GM12878 (cell line): ENCODE results near the gene STEAP1B. TPM values are rescaled to one million over a fixed set of nuclear protein-coding genes. Genes with fewer than 3 reads are reported as not detected.

Source experiments
- ATAC-seq: fragments of 200-7000 bp; cut with Tn5 transposase; 3 replicates; pipeline ENCODE4 v1.9.1; 2020; ENCODE audit warnings: mild to moderate bottlenecking, moderate library complexity
- BruUV-seq: library from RNA; stranded (reverse); fragments of 400-500 nt; replicated peaks from 2 replicates; lab custom pipeline; 2021; lab: Mats Ljungman, UMichigan
- CTCF ChIA-PET: fragments of 300-600 bp; sonication (Branson Sonifier 250); formaldehyde crosslinking; extraction: SDS; loops from one replicate; lab custom pipeline; 2021; ENCODE audit warnings: inconsistent platforms; lab: Yijun Ruan, JAX
- POLR2A ChIA-PET: fragments of 350-600 bp; formaldehyde crosslinking; extraction: SDS; loops from one replicate; lab custom pipeline; 2021; ENCODE audit warnings: inconsistent platforms; lab: Charles Lee
- RAD21 ChIA-PET: fragments of 300-600 bp; sonication (Branson Sonifier 250); formaldehyde crosslinking; loops from one replicate; lab custom pipeline; 2023; ENCODE audit warnings: antibody characterized with exemption; ENCODE audit not compliant: unreplicated experiment; lab: Charles Lee
- SMC1A ChIA-PET: fragments of 300-600 bp; sonication (Branson Sonifier 250); formaldehyde crosslinking; loops from one replicate; lab custom pipeline; 2023; ENCODE audit not compliant: unreplicated experiment, uncharacterized antibody; lab: Charles Lee
- DNase-seq: peaks from one replicate; pipeline ENCODE4 v3.0.0-alpha.2; 2011; ENCODE audit warnings: low read depth, low spot score
- FAIRE-seq: peaks from 3 replicates; lab custom pipeline; 2011; peaks lifted over from hg19 to GRCh38; lab: Jason Lieb, UNC
- H2AFZ ChIP-seq: 2 replicates; pipeline ENCODE4 v1.6.0; 2011; ENCODE audit warnings: low read depth, low read length, control low read depth; ENCODE audit not compliant: control insufficient read depth
- H3K27ac ChIP-seq: 2 replicates; pipeline ENCODE4 v1.5.1; 2011; ENCODE audit warnings: control low read depth; ENCODE audit not compliant: control insufficient read depth, insufficient read depth
- H3K27me3 ChIP-seq, 2 experiments: replicated peaks in 1 of 2; 2 replicates each; pipeline versions ENCODE4 v1.6.0 to v1.6.1; 2011; ENCODE audit warnings: low read length in 1 of 2; ENCODE audit not compliant: control insufficient read depth in 2 of 2, insufficient read depth in 2 of 2
- H3K36me3 ChIP-seq, 2 experiments: 2 replicates each; pipeline ENCODE4 v1.5.1; 2011; ENCODE audit warnings: low read length in 1 of 2; ENCODE audit not compliant: control insufficient read depth in 2 of 2, insufficient read depth in 2 of 2
- H3K4me1 ChIP-seq: 2 replicates; pipeline ENCODE4 v1.6.1; 2011; ENCODE audit warnings: mild to moderate bottlenecking, low read length, moderate library complexity, mixed read lengths; ENCODE audit not compliant: control insufficient read depth, insufficient read depth
- H3K4me2 ChIP-seq: 2 replicates; pipeline ENCODE4 v1.6.0; 2011; ENCODE audit warnings: control low read depth; ENCODE audit not compliant: control insufficient read depth, insufficient read depth
- H3K4me3 ChIP-seq: fragments of 200-600 bp; sonication (generic); 2 replicates; pipeline ENCODE4 v1.5.1; 2016
- H3K79me2 ChIP-seq: 2 replicates; pipeline ENCODE4 v1.6.0; 2011; ENCODE audit warnings: low read length; ENCODE audit not compliant: control insufficient read depth, insufficient read depth
- H3K9ac ChIP-seq: 2 replicates; pipeline ENCODE4 v1.8.0; 2011; ENCODE audit warnings: low read length, control low read depth, mixed read lengths; ENCODE audit not compliant: control insufficient read depth, insufficient read depth
- H3K9me3 ChIP-seq: replicated peaks from 3 replicates; pipeline ENCODE4 v1.5.1; 2011; ENCODE audit warnings: mild to moderate bottlenecking, low read length; ENCODE audit not compliant: control insufficient read depth, insufficient read depth
- H4K20me1 ChIP-seq: 2 replicates; pipeline ENCODE4 v1.6.0; 2011; ENCODE audit not compliant: control insufficient read depth, insufficient read depth
- ATF2 ChIP-seq: IDR thresholded peaks from 2 replicates; pipeline ENCODE4 v1.6.1; 2012; ENCODE audit warnings: low read length, inconsistent platforms
- BCL11A ChIP-seq: IDR thresholded peaks from 2 replicates; pipeline ENCODE4 v1.6.1; 2011; ENCODE audit warnings: low read depth, low read length
- CBX5 ChIP-seq: sonication (generic); IDR thresholded peaks from 2 replicates; pipeline ENCODE4 v1.6.1; 2016; ENCODE audit warnings: low read depth, moderate library complexity, mild to moderate bottlenecking, inconsistent platforms
- CHD2 ChIP-seq: IDR thresholded peaks from 2 replicates; pipeline ENCODE4 v1.6.1; 2011; ENCODE audit warnings: low read depth, low read length, improper control_type of control experiment, borderline replicate concordance
- CTCF ChIP-seq, 3 experiments: IDR thresholded peaks in 2 of 3; conservative IDR thresholded peaks in 1 of 3; 2 replicates each; pipeline ENCODE4 v1.5.1; 2011; ENCODE audit warnings: low read depth in 3 of 3, low read length in 3 of 3, mild to moderate bottlenecking in 3 of 3, control low read depth in 2 of 3, moderate library complexity in 2 of 3, inconsistent platforms in 1 of 3, mixed read lengths in 1 of 3; ENCODE audit not compliant: control insufficient read depth in 2 of 3, insufficient read depth in 1 of 3; ENCODE audit errors: extremely low read depth in 1 of 3
- FOXK2 ChIP-seq: fragments of 450-650 bp; IDR thresholded peaks from 2 replicates; pipeline ENCODE4 v1.6.1; 2017; ENCODE audit warnings: mild to moderate bottlenecking, moderate library complexity
- HDAC6 ChIP-seq: fragments of 200-600 bp; sonication (generic); IDR thresholded peaks from one replicate; pipeline ENCODE4 v1.8.0; 2017; ENCODE audit warnings: antibody characterized with exemption; ENCODE audit not compliant: unreplicated experiment
- MEF2B ChIP-seq: fragments of 450-650 bp; IDR thresholded peaks from 2 replicates; pipeline ENCODE4 v1.6.1; 2018; ENCODE audit warnings: mild to moderate bottlenecking, moderate library complexity; ENCODE audit not compliant: partially characterized antibody, poor library complexity, severe bottlenecking
- NR2C2 ChIP-seq: IDR thresholded peaks from 2 replicates; pipeline ENCODE4 v1.6.1; 2011; ENCODE audit warnings: borderline replicate concordance, low read depth; ENCODE audit not compliant: control insufficient read depth, insufficient read length
- SMAD1 ChIP-seq: fragments of 450-650 bp; IDR thresholded peaks from 2 replicates; pipeline ENCODE4 v1.6.1; 2018; ENCODE audit warnings: mild to moderate bottlenecking, low read depth; ENCODE audit not compliant: partially characterized antibody
- WGBS: methylation state at CpG from one replicate; pipeline ENCODE4 v1.1.6; 2016; ENCODE audit warnings: low lambda C conversion rate; ENCODE audit not compliant: insufficient replicate concordance, insufficient coverage; ENCODE audit errors: missing lambda C conversion rate; 5-methylcytosine and 5-hydroxymethylcytosine counted together
- in situ Hi-C: fragments of 300-500 bp; cut with MboI; formaldehyde crosslinking; loops from 9 replicates; pipeline ENCODE4 v1.14.3; 2018; ENCODE audit warnings: mixed read lengths
- intact Hi-C: fragments of 100-400 bp; cut with micrococcal nuclease; formaldehyde crosslinking; loops from one replicate; pipeline ENCODE4 v1.14.2; 2022; ENCODE audit not compliant: unreplicated experiment
- polyA plus RNA-seq, 11 experiments: library from polyadenylated mRNA; depleted of rRNA in 4 of 11; unstranded in 6 of 11; stranded (reverse) in 5 of 11; fragments of >200 nt; fragmentation: Nextera tagmentation in 4 of 11; fragmentation: Illumina TruSeq in 1 of 11; extraction: Ambion mirVana in 4 of 11; extraction: Trizol in 1 of 11; gene quantifications; 1 replicate in 1 of 11; 2 replicates in 10 of 11; pipeline versions ENCODE4 v1.2.1 to v1.2.3, GENCODE V29; 2011 to 2016; ENCODE audit warnings: inconsistent platforms in 2 of 11, missing spikeins in 2 of 11, low read depth in 1 of 11
- total RNA-seq, 4 experiments: library from RNA; depleted of rRNA in 3 of 4; stranded (reverse); fragments of >200 nt in 3 of 4; fragmentation: Illumina TruSeq in 1 of 4; extraction: Trizol in 1 of 4; gene quantifications; 2 replicates each; pipeline versions ENCODE4 v1.2.1 to v1.2.3, GENCODE V29; 2013 to 2021
- TF ChIP-seq, protein P1 (sequence below): IDR thresholded peaks from 2 replicates; pipeline ENCODE4 v1.6.1; 2011; ENCODE audit warnings: low read depth, low read length, improper control_type of control experiment, borderline replicate concordance
- TF ChIP-seq, protein P2 (sequence below): IDR thresholded peaks from 2 replicates; pipeline ENCODE4 v1.6.1; 2012; ENCODE audit warnings: mild to moderate bottlenecking, low read depth, low read length
- TF ChIP-seq, protein P3 (sequence below): IDR thresholded peaks from 2 replicates; pipeline ENCODE4 v1.6.1; 2011; ENCODE audit warnings: mild to moderate bottlenecking, low read depth, low read length, moderate library complexity; ENCODE audit not compliant: insufficient replicate concordance

STEAP1B gene
- total and polyA plus RNA-seq, 10 of the 15 experiments (the other 5 are each of a cell fraction or from before 2014, with no cell fraction given) = 0.14 TPM; not detected in 9

GRCh38 chr7:22474645-22475044 lies 25.3 kb downstream of the STEAP1B start (continued):
- TF ChIP-seq, protein P1, sequence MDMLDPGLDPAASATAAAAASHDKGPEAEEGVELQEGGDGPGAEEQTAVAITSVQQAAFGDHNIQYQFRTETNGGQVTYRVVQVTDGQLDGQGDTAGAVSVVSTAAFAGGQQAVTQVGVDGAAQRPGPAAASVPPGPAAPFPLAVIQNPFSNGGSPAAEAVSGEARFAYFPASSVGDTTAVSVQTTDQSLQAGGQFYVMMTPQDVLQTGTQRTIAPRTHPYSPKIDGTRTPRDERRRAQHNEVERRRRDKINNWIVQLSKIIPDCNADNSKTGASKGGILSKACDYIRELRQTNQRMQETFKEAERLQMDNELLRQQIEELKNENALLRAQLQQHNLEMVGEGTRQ = no peak
- no peak for TF ChIP-seq MEF2B

DNA sequence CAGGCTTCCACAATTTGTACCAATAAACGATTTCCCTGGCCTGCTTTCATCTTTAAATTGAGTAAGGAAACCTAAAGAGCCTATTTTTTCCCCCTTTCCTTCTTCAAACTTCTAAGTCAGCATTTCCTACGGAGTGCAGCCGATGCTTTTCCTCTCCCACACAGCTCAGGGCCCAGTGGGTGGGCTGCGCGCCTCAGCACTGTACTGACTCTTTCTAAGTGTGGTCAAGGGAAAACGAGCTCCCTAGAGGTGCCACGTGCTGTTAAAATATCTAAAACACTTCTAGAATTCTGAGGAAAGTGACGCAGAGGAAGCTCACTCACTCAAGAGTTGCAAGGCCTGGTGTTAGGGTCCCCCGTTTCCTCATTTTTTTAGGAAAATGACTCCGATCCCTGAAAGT lies 29.0 kb downstream of the STEAP1B start:
- FAIRE-seq (no peak), DNase-seq (no peak), ATAC-seq (no peak)
- no peaks in the 10 kb centered on the region; the same call in 2 of the 3 replicates for H3K9me3 ChIP-seq
- no peaks in the 10 kb centered on the region for H3K4me1 ChIP-seq
- no peaks in the 10 kb centered on the region for H3K79me2 ChIP-seq
- BruUV-seq = no TSS peak
- WGBS = 52% methylated on average over 10 of the region's 10 CpGs
- RAD21 ChIA-PET = no interaction called here
- no peak overlapping the region for H3K4me2 ChIP-seq
- H3K9ac ChIP-seq = no peak overlapping the region
- no peak overlapping the region for H3K4me3 ChIP-seq
- CTCF ChIA-PET = interaction anchor here (0.5 kb wide), 1 partner anchor 172 kb away, joined by 3 read pairs; no protein-coding TSS in a partner anchor
- intact Hi-C loops (no loop called here), in situ Hi-C loops (no loop called here)
- no peaks in the 10 kb centered on the region for H3K36me3 ChIP-seq
- SMC1A ChIA-PET = no interaction called here
- H4K20me1 ChIP-seq = no peaks in the 10 kb centered on the region
- no peak overlapping the region for H3K27ac ChIP-seq
- peaks cover 0 to 2% of the 10 kb centered on the region in 2 experiments; a peak in 1 of 4 replicates for H3K27me3 ChIP-seq
- H2AFZ ChIP-seq = no peak overlapping the region
- POLR2A ChIA-PET = interaction anchor here (0.6 kb wide), 1 partner anchor 258 kb away, joined by 4 read pairs; no protein-coding TSS in a partner anchor
- TF ChIP-seq, protein P2, sequence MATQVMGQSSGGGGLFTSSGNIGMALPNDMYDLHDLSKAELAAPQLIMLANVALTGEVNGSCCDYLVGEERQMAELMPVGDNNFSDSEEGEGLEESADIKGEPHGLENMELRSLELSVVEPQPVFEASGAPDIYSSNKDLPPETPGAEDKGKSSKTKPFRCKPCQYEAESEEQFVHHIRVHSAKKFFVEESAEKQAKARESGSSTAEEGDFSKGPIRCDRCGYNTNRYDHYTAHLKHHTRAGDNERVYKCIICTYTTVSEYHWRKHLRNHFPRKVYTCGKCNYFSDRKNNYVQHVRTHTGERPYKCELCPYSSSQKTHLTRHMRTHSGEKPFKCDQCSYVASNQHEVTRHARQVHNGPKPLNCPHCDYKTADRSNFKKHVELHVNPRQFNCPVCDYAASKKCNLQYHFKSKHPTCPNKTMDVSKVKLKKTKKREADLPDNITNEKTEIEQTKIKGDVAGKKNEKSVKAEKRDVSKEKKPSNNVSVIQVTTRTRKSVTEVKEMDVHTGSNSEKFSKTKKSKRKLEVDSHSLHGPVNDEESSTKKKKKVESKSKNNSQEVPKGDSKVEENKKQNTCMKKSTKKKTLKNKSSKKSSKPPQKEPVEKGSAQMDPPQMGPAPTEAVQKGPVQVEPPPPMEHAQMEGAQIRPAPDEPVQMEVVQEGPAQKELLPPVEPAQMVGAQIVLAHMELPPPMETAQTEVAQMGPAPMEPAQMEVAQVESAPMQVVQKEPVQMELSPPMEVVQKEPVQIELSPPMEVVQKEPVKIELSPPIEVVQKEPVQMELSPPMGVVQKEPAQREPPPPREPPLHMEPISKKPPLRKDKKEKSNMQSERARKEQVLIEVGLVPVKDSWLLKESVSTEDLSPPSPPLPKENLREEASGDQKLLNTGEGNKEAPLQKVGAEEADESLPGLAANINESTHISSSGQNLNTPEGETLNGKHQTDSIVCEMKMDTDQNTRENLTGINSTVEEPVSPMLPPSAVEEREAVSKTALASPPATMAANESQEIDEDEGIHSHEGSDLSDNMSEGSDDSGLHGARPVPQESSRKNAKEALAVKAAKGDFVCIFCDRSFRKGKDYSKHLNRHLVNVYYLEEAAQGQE = no peak
- TF ChIP-seq BCL11A (no peak), CTCF (IDR thresholded peaks at IDR 0.05 in 2 of 3, conservative IDR thresholded peaks at IDR 0.05 in 1 of 3; ENCODE audit: control insufficient read depth in 2 of 3, extremely low read depth in 1 of 3, insufficient read depth in 1 of 3, low read depth in 3 of 3, low read length in 3 of 3) (no peak), CHD2 (no peak), CBX5 (no peak), FOXK2 (no peak), SMAD1 (no peak), ATF2 (no peak), NR2C2 (no peak), HDAC6 (no peak)
- TF ChIP-seq, protein P3, sequence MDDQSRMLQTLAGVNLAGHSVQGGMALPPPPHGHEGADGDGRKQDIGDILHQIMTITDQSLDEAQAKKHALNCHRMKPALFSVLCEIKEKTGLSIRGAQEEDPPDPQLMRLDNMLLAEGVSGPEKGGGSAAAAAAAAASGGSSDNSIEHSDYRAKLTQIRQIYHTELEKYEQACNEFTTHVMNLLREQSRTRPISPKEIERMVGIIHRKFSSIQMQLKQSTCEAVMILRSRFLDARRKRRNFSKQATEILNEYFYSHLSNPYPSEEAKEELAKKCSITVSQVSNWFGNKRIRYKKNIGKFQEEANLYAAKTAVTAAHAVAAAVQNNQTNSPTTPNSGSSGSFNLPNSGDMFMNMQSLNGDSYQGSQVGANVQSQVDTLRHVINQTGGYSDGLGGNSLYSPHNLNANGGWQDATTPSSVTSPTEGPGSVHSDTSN = no peak
